ENCODE data around the gene METTL15.
"Not testable (repeated sequence)": the region's sequence is repeated elsewhere in the genome, so short reads cannot be mapped to it uniquely, and the experiment has no call there.

Gene METTL15

DNA sequence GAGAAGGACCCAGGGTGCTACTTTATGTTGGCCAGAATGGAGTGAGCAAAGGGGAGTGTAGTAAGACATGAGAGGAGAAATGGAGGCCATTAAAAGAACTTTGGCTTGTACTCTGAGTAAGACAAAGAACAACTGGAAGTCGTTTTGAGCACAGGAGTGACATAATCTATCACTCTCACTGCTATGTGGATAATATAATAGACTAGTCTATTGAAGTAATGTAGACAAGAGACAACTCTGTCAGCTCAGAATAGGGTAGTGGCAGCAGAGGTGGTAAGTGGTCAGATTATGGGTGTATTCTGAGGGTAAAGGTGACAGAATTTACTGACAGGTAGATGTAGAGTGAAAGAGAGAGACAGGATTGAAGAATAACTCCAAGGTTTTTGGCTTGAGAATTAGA, 8.5 kb upstream of the METTL15 start:
- no peak for DNase-seq (ENCODE audit: extremely low read depth, insufficient read length)
- no peaks in the 10 kb centered on the region for H3K27me3 ChIP-seq (replicated peaks; ENCODE audit: control insufficient read depth, insufficient read depth, low read length)
- no peak overlapping the region for H3K4me3 ChIP-seq (replicated peaks; ENCODE audit: low read depth, low read length)
- no peak for TF ChIP-seq CTCF (IDR thresholded peaks at IDR 0.05; ENCODE audit: insufficient read depth, low read length, poor library complexity, severe bottlenecking)
- H3K36me3 ChIP-seq (ENCODE audit: control insufficient read depth, insufficient read depth, low read length), result no peaks in the 10 kb centered on the region; the same call in 1 of the 2 replicates

GRCh38 chr11:28100665-28101064, 7.5 kb upstream of the METTL15 start:
- Histone ChIP-seq H3K36me3 (ENCODE audit: control insufficient read depth, insufficient read depth, low read length) (no peaks in the 10 kb centered on the region; the same call in 1 of the 2 replicates), H3K27me3 (replicated peaks; ENCODE audit: control insufficient read depth, insufficient read depth, low read length) (no peaks in the 10 kb centered on the region), H3K4me3 (replicated peaks; ENCODE audit: low read depth, low read length) (no peak overlapping the region)
- DNase-seq (ENCODE audit: extremely low read depth, insufficient read length), result no peak
- TF ChIP-seq CTCF (IDR thresholded peaks at IDR 0.05; ENCODE audit: insufficient read depth, low read length, poor library complexity, severe bottlenecking), result no peak

DNA sequence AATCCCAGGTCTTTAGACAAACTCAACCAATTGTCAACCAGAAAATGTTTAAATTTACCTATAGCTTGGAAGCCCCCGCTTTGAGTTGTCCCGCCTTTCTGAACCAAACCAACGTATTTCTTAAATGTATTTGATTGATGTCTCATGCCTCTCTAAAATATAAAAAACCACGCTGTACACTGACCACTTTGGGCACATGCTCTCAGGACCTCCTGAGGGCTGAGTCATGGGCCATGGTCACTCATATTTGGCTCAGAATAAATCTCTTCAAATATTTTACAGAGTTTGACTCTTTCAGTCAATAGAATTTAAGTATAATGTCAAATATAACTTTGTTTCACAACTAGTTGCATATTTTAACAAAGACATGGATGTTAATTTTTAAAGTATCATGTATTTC, 5.9 kb upstream of the METTL15 start:
- H3K36me3 ChIP-seq (ENCODE audit: control insufficient read depth, insufficient read depth, low read length); H3K4me3 ChIP-seq (replicated peaks; ENCODE audit: low read depth, low read length); H3K27me3 ChIP-seq (replicated peaks; ENCODE audit: control insufficient read depth, insufficient read depth, low read length); DNase-seq (ENCODE audit: extremely low read depth, insufficient read length): not testable (repeated sequence)

GRCh38 chr11:28104425-28104824, 3.8 kb upstream of the METTL15 start:
- no peak for TF ChIP-seq CTCF (IDR thresholded peaks at IDR 0.05; ENCODE audit: insufficient read depth, low read length, poor library complexity, severe bottlenecking)
- DNase-seq (ENCODE audit: extremely low read depth, insufficient read length), result no peak
- Histone ChIP-seq H3K4me3 (replicated peaks; ENCODE audit: low read depth, low read length) (no peak overlapping the region), H3K27me3 (replicated peaks; ENCODE audit: control insufficient read depth, insufficient read depth, low read length) (no peaks in the 10 kb centered on the region), H3K36me3 (ENCODE audit: control insufficient read depth, insufficient read depth, low read length) (no peaks in the 10 kb centered on the region)

DNA sequence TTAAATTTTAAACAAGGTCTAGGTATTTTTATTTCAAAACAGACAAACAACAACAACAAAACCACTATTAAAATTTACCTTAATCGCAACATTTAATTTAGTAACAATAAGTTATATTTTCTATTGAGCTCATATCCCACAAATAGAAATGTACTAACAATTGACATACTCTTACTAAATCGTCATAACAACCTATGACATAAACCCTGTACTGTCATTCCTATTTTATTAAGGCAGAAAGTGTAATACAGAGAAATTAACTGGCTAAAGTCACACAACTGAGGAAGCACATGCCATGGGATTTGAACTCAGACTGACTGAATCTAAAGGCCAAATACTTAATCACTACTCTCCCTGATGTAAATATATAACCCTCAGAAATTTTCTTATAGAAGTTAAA, 3.2 kb upstream of the METTL15 start:
- no peak for TF ChIP-seq CTCF (IDR thresholded peaks at IDR 0.05; ENCODE audit: insufficient read depth, low read length, poor library complexity, severe bottlenecking)
- H3K36me3 ChIP-seq (ENCODE audit: control insufficient read depth, insufficient read depth, low read length), result no peaks in the 10 kb centered on the region
- H3K4me3 ChIP-seq (replicated peaks; ENCODE audit: low read depth, low read length), result no peak overlapping the region
- DNase-seq (ENCODE audit: extremely low read depth, insufficient read length), result no peak
- no peaks in the 10 kb centered on the region for H3K27me3 ChIP-seq (replicated peaks; ENCODE audit: control insufficient read depth, insufficient read depth, low read length)

- no peak overlapping the region; the same call in 1 of the 2 replicates for H3K4me3 ChIP-seq (replicated peaks; ENCODE audit: low read depth, low read length)
- DNase-seq (ENCODE audit: extremely low read depth, insufficient read length), result no peak
- TF ChIP-seq CTCF (IDR thresholded peaks at IDR 0.05; ENCODE audit: insufficient read depth, low read length, poor library complexity, severe bottlenecking), result no peak
- H3K27me3 ChIP-seq (replicated peaks; ENCODE audit: control insufficient read depth, insufficient read depth, low read length), result no peaks in the 10 kb centered on the region
- no peaks in the 10 kb centered on the region for H3K36me3 ChIP-seq (ENCODE audit: control insufficient read depth, insufficient read depth, low read length)
These were observed 2.3 kb upstream of the METTL15 start for GRCh38 chr11:28105869-28106268.
